Mesenchymal stem cell (in vitro differentiated cells and primary cell): ENCODE data around the gene KCNC1.

Source experiments
- DNase-seq: peaks from one replicate; pipeline ENCODE4 v3.0.0-alpha.2; 2013
- H2AFZ ChIP-seq: one replicate; pipeline ENCODE4 v1.6.1; 2013; ENCODE audit warnings: low read depth, mild to moderate bottlenecking, control low read depth, inconsistent platforms, low read length, moderate library complexity
- H2AK5ac ChIP-seq: 2 replicates; pipeline ENCODE4 v1.6.1; 2013; ENCODE audit warnings: low read length, moderate library complexity, mild to moderate bottlenecking, inconsistent platforms; ENCODE audit not compliant: severe bottlenecking
- H2BK120ac ChIP-seq: one replicate; pipeline ENCODE4 v1.6.1; 2013; ENCODE audit warnings: low read depth, mild to moderate bottlenecking, inconsistent platforms, low read length, moderate library complexity
- H2BK12ac ChIP-seq, 2 experiments: one replicate each; pipeline ENCODE4 v1.6.1; 2013; ENCODE audit warnings: inconsistent platforms in 2 of 2, low read length in 2 of 2, mild to moderate bottlenecking in 2 of 2, moderate library complexity in 2 of 2, control low read depth in 1 of 2
- H2BK15ac ChIP-seq: one replicate; pipeline ENCODE4 v1.6.1; 2013; ENCODE audit warnings: mild to moderate bottlenecking, low read depth, inconsistent platforms; ENCODE audit not compliant: poor library complexity, severe bottlenecking
- H2BK5ac ChIP-seq: 2 replicates; pipeline ENCODE4 v1.6.1; 2013; ENCODE audit warnings: low read depth, mild to moderate bottlenecking, low read length, control low read depth, inconsistent platforms; ENCODE audit not compliant: poor library complexity, severe bottlenecking
- H3K14ac ChIP-seq, 2 experiments: one replicate each; pipeline ENCODE4 v1.6.1; 2013; ENCODE audit warnings: inconsistent platforms in 2 of 2, low read length in 2 of 2, control low read depth in 1 of 2, mild to moderate bottlenecking in 1 of 2, moderate library complexity in 1 of 2
- H3K18ac ChIP-seq, 2 experiments: one replicate each; pipeline ENCODE4 v1.6.1; 2013; ENCODE audit warnings: inconsistent platforms in 2 of 2, low read length in 2 of 2, control low read depth in 1 of 2, low read depth in 1 of 2, mild to moderate bottlenecking in 1 of 2
- H3K23ac ChIP-seq, 2 experiments: one replicate each; pipeline ENCODE4 v1.6.1; 2013; ENCODE audit warnings: inconsistent platforms in 2 of 2, low read length in 2 of 2, mild to moderate bottlenecking in 2 of 2, moderate library complexity in 2 of 2, control low read depth in 1 of 2
- H3K27ac ChIP-seq: 2 replicates; pipeline ENCODE4 v1.5.1; 2013; ENCODE audit warnings: mild to moderate bottlenecking, moderate library complexity, low read length, control low read depth, inconsistent platforms; ENCODE audit not compliant: poor library complexity, severe bottlenecking
- H3K27me3 ChIP-seq, 2 experiments: 2 replicates each; pipeline versions ENCODE4 v1.6.1 to v1.7.0; 2013; ENCODE audit warnings: low read length in 2 of 2, mild to moderate bottlenecking in 2 of 2, moderate library complexity in 2 of 2, control low read depth in 1 of 2, inconsistent platforms in 1 of 2; ENCODE audit not compliant: control insufficient read depth in 1 of 2, insufficient read depth in 1 of 2
- H3K36me3 ChIP-seq, 2 experiments: 2 replicates each; pipeline versions ENCODE4 v1.6.1 to v1.7.0; 2013; ENCODE audit warnings: low read length in 2 of 2, control low read depth in 1 of 2, inconsistent platforms in 1 of 2, low read depth in 1 of 2, mild to moderate bottlenecking in 1 of 2; ENCODE audit not compliant: insufficient read depth in 2 of 2, control insufficient read depth in 1 of 2
- H3K4ac ChIP-seq, 2 experiments: one replicate each; pipeline ENCODE4 v1.6.1; 2013; ENCODE audit warnings: inconsistent platforms in 2 of 2, low read length in 2 of 2, mild to moderate bottlenecking in 2 of 2, moderate library complexity in 2 of 2, control low read depth in 1 of 2, low read depth in 1 of 2
- H3K4me1 ChIP-seq: 2 replicates; pipeline ENCODE4 v1.6.1; 2013; ENCODE audit warnings: low read depth, low read length, control low read depth; ENCODE audit not compliant: control insufficient read depth, insufficient read depth
- H3K4me2 ChIP-seq: 2 replicates; pipeline ENCODE4 v1.6.1; 2013; ENCODE audit warnings: low read length, mild to moderate bottlenecking, inconsistent platforms; ENCODE audit not compliant: poor library complexity, severe bottlenecking
- H3K4me3 ChIP-seq, 2 experiments: 2 replicates each; pipeline versions ENCODE4 v1.5.1 to v1.7.0; 2013; ENCODE audit warnings: low read length in 2 of 2, mild to moderate bottlenecking in 2 of 2, control low read depth in 1 of 2, low read depth in 1 of 2; ENCODE audit not compliant: insufficient read depth in 1 of 2
- H3K79me1 ChIP-seq: replicated peaks from 2 replicates; pipeline ENCODE4 v1.6.1; 2013; ENCODE audit warnings: mild to moderate bottlenecking, control low read depth, low read length, inconsistent platforms; ENCODE audit not compliant: poor library complexity, severe bottlenecking
- H3K9ac ChIP-seq: 2 replicates; pipeline ENCODE4 v1.7.0; 2013; ENCODE audit warnings: mild to moderate bottlenecking, low read length, moderate library complexity
- H3K9me3 ChIP-seq: 2 replicates; pipeline ENCODE4 v1.7.0; 2013; ENCODE audit warnings: mild to moderate bottlenecking, low read length; ENCODE audit not compliant: control insufficient read depth
- H4K8ac ChIP-seq: one replicate; pipeline ENCODE4 v1.6.1; 2013; ENCODE audit warnings: inconsistent platforms, mild to moderate bottlenecking, low read length, moderate library complexity
- H4K91ac ChIP-seq: one replicate; pipeline ENCODE4 v1.6.1; 2013; ENCODE audit warnings: mild to moderate bottlenecking, low read length, inconsistent platforms
- WGBS: methylation state at CpG from one replicate; pipeline ENCODE4 v1.1.7; 2013; ENCODE audit warnings: mixed read lengths; 5-methylcytosine and 5-hydroxymethylcytosine counted together

KCNC1 gene

DNA sequence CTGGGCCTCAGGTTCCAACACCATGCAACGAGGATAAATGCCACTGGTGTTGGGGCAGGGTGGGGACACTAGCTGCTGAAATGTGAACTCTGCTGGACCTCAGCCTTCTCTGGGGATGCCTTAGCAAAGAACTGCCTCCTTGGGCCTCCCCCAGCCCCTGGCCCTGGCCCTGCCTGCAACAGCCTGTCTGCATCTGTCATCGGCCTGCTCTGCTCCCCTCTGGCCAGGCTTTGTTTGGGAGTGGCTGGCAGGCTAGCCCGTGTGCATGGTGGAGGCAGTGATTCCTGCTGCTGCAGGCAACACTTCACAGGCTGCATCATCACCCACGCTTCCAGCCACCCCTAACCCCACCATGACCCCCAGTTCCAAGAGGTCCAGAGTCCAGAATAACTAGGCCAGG lies 26.8 kb upstream of the KCNC1 start:
- Histone ChIP-seq H3K4me1 (no peaks in the 10 kb centered on the region), H3K79me1 (no peaks in the 10 kb centered on the region), H4K8ac (no peak overlapping the region), H2BK12ac (no peak overlapping the region), H2AK5ac (no peak overlapping the region), H3K9ac (no peak overlapping the region), H2BK5ac (no peak overlapping the region), H3K14ac (no peak overlapping the region), H3K27me3 (peaks cover 34 to 38% of the 10 kb centered on the region in 2 experiments), H4K91ac (no peak overlapping the region), H3K4ac (no peak overlapping the region), H3K27ac (no peak overlapping the region), H2BK120ac (no peak overlapping the region), H3K4me2 (no peak overlapping the region), H3K23ac (no peak overlapping the region), H3K18ac (no peak overlapping the region), H2BK15ac (no peak overlapping the region), H3K36me3 (no peaks in the 10 kb centered on the region), H3K4me3 (no peak overlapping the region), H2AFZ (no peak overlapping the region), H3K9me3 (no peaks in the 10 kb centered on the region)
- no peak for DNase-seq
- WGBS, result 61% methylated on average over 4 of the region's 4 CpGs

DNA sequence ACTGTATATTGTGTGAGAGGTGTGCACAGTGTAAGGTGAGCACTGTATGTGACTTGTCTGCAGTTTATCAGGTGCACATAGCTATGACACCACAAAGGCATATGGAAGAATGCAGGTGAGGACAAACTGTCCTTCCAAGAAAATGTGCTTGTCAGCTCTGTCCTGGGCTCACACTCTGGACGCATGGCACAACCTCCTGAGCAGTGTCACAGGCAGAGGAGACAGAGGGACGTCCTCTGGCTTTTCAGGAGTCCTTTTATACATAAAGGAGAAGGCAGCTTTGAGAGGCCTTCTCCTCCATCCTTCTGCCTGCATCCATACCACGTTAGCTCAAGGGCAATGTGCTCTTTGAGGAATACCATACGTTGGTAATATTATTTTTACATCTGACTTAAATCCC lies 22.7 kb upstream of the KCNC1 start:
- WGBS, result 8% methylated on average over 1 of the region's 4 CpGs
- Histone ChIP-seq H2BK15ac (no peak overlapping the region), H4K91ac (no peak overlapping the region)

GRCh38 chr11:17713851-17714250 lies 20.7 kb upstream of the KCNC1 start:
- Histone ChIP-seq H3K27ac (no peak overlapping the region), H3K79me1 (no peaks in the 10 kb centered on the region), H3K4ac (no peak overlapping the region), H3K14ac (peak overlapping the region in 1 of 2 experiments; percentile 18), H2BK12ac (no peak overlapping the region), H4K91ac (no peak overlapping the region), H3K4me3 (no peak overlapping the region), H3K4me1 (no peaks in the 10 kb centered on the region), H3K4me2 (no peak overlapping the region), H3K36me3 (no peaks in the 10 kb centered on the region), H3K9ac (no peak overlapping the region), H3K23ac (no peak overlapping the region), H3K18ac (no peak overlapping the region), H2AK5ac (no peak overlapping the region), H4K8ac (no peak overlapping the region), H2BK15ac (no peak overlapping the region), H2AFZ (no peak overlapping the region), H2BK120ac (no peak overlapping the region), H3K9me3 (no peaks in the 10 kb centered on the region), H3K27me3 (peaks cover 82 to 91% of the 10 kb centered on the region in 2 experiments), H2BK5ac (no peak overlapping the region)
- DNase-seq, result no peak
- no CpG with 5 or more reads among the region's 1 CpG for WGBS

More for the DNA sequence above, 22.7 kb upstream of the KCNC1 start:
- Histone ChIP-seq H3K27me3 (peaks cover 62 to 70% of the 10 kb centered on the region in 2 experiments), H3K36me3 (no peaks in the 10 kb centered on the region), H3K4ac (no peak overlapping the region), H2BK5ac (no peak overlapping the region), H2AK5ac (no peak overlapping the region), H3K4me3 (no peak overlapping the region), H3K23ac (no peak overlapping the region), H3K14ac (no peak overlapping the region), H2BK12ac (no peak overlapping the region), H3K18ac (no peak overlapping the region), H3K4me2 (no peak overlapping the region), H3K27ac (no peak overlapping the region), H3K9me3 (no peaks in the 10 kb centered on the region), H2BK120ac (no peak overlapping the region), H3K9ac (no peak overlapping the region), H3K4me1 (no peaks in the 10 kb centered on the region), H3K79me1 (no peaks in the 10 kb centered on the region), H2AFZ (no peak overlapping the region), H4K8ac (no peak overlapping the region)
- DNase-seq, result no peak

DNA sequence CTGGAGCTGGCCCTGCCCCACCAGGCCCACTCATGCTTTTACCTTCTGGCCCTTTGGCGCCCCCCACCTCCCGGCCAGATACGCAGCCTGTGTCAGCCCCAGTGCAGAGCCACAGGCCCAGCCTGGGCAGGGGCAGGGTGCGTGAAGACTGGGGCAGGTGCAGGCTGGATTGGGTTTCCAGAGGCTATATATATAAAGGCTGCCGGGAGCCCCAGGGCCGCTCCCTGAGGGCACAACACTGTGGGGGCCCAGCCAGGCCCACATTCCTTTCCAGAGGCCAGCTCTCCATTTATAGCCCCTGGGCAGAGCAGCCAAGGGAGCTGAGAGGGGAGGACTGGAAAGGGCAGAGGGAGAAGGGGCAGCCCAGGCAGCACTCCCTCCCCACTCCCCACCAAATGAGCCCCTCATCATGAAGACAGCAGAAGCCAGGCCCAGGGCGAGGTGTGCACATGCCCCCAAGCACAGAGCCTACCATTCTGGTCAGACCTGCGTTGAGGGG lies 20.2 kb upstream of the KCNC1 start:
- no peak overlapping the region for H3K9ac ChIP-seq
- H3K4me3 ChIP-seq, result no peak overlapping the region
- H3K4ac ChIP-seq, result no peak overlapping the region
- H3K14ac ChIP-seq, result no peak overlapping the region
- H3K9me3 ChIP-seq, result no peaks in the 10 kb centered on the region
- no peak overlapping the region for H4K91ac ChIP-seq
- no peak overlapping the region for H3K18ac ChIP-seq
- no peaks in the 10 kb centered on the region for H3K79me1 ChIP-seq
- no peak overlapping the region for H2AK5ac ChIP-seq
- no peaks in the 10 kb centered on the region for H3K36me3 ChIP-seq
- H3K4me2 ChIP-seq, result no peak overlapping the region
- no peak for DNase-seq
- H4K8ac ChIP-seq, result no peak overlapping the region
- H3K27me3 ChIP-seq, result peaks cover 84 to 92% of the 10 kb centered on the region in 2 experiments
- peaks cover 2% of the 10 kb centered on the region for H3K4me1 ChIP-seq
- H2BK15ac ChIP-seq, result no peak overlapping the region
- H2BK12ac ChIP-seq, result no peak overlapping the region
- no peak overlapping the region for H2BK120ac ChIP-seq
- H3K23ac ChIP-seq, result no peak overlapping the region
- H3K27ac ChIP-seq, result no peak overlapping the region
- no peak overlapping the region for H2AFZ ChIP-seq
- no peak overlapping the region for H2BK5ac ChIP-seq
- WGBS, result 42% methylated on average over 7 of the region's 8 CpGs
